Gastrocnemius medialis (tissue), 4 donors: ENCODE measurements around the gene HEPN1.

Source experiments
- CTCF ChIP-seq, 5 experiments: fragments of 450-650 bp in 3 of 5; fragments of 200-600 bp in 2 of 5; sonication (generic) in 2 of 5; IDR thresholded peaks in 4 of 5; conservative IDR thresholded peaks in 1 of 5; 1 replicate in 4 of 5; 2 replicates in 1 of 5; pipeline ENCODE4 v1.5.1; 2016 to 2019; ENCODE audit warnings: antibody characterized with exemption in 5 of 5, mild to moderate bottlenecking in 3 of 5, moderate library complexity in 3 of 5
- POLR2A ChIP-seq, 2 donors: fragments of 450-650 bp; IDR thresholded peaks; one replicate each; pipeline ENCODE4 v1.6.1; 2017; ENCODE audit warnings: antibody characterized with exemption in 2 of 2, mild to moderate bottlenecking in 2 of 2, moderate library complexity in 2 of 2

GRCh38 chr11:124896071-124896750 lies 22.8 kb upstream of the HEPN1 start:
- no peak for TF ChIP-seq CTCF (IDR thresholded peaks at IDR 0.05 in 4 of 5, conservative IDR thresholded peaks at IDR 0.05 in 1 of 5)
- no peak for TF ChIP-seq POLR2A (IDR thresholded peaks at IDR 0.05)
